ENCODE data around the gene CCR7.

GRCh38 chr17:40538019-40538935 lies 27.0 kb downstream of the CCR7 start:
- TF ChIP-seq CTCF (IDR thresholded peaks at IDR 0.05) = no peak
- no peak for TF ChIP-seq EP300 (IDR thresholded peaks at IDR 0.05; ENCODE audit: low read depth)
- TF ChIP-seq POLR2A (IDR thresholded peaks at IDR 0.05) = no peak
- TF ChIP-seq POLR2AphosphoS5 (IDR thresholded peaks at IDR 0.05) = no peak
